ENCODE data around the gene PLD3.

The PLD3 gene

GRCh38 chr19:40421993-40422747, 73.7 kb downstream of the PLD3 start:
- Histone ChIP-seq H3K4me1 (peaks cover 3% of the 10 kb centered on the region; the same call in 1 of the 2 replicates), H3K27me3 (no peaks in the 10 kb centered on the region), H3K4me3 (ENCODE audit: low read depth, low read length) (no peak overlapping the region; the same call in 1 of the 2 replicates), H3K36me3 (no peaks in the 10 kb centered on the region; the same call in 1 of the 2 replicates), H3K9me3 (no peaks in the 10 kb centered on the region)
- no peak for TF ChIP-seq CTCF (IDR thresholded peaks at IDR 0.05; ENCODE audit: low read depth, low read length)
- no peak for DNase-seq

GRCh38 chr19:40422748-40423566, 74.5 kb downstream of the PLD3 start:
- Histone ChIP-seq H3K27me3 (no peaks in the 10 kb centered on the region), H3K4me1 (peaks cover 3% of the 10 kb centered on the region; the same call in 1 of the 2 replicates), H3K4me3 (ENCODE audit: low read depth, low read length) (no peak overlapping the region), H3K9me3 (no peaks in the 10 kb centered on the region), H3K36me3 (no peaks in the 10 kb centered on the region; the same call in 1 of the 2 replicates)
- DNase-seq, result no peak
- no peak for TF ChIP-seq CTCF (IDR thresholded peaks at IDR 0.05; ENCODE audit: low read depth, low read length)

GRCh38 chr19:40423938-40424337, 75.4 kb downstream of the PLD3 start:
- no peak for TF ChIP-seq CTCF (IDR thresholded peaks at IDR 0.05; ENCODE audit: low read depth, low read length)
- peaks cover 3% of the 10 kb centered on the region; the same call in 1 of the 2 replicates for H3K4me1 ChIP-seq
- DNase-seq, result no peak
- H3K36me3 ChIP-seq, result no peaks in the 10 kb centered on the region; the same call in 1 of the 2 replicates
- no peak overlapping the region for H3K4me3 ChIP-seq (ENCODE audit: low read depth, low read length)
- no peaks in the 10 kb centered on the region for H3K27me3 ChIP-seq
- H3K9me3 ChIP-seq, result no peaks in the 10 kb centered on the region

GRCh38 chr19:40424637-40425449, 76.3 kb downstream of the PLD3 start:
- no peak for TF ChIP-seq CTCF (IDR thresholded peaks at IDR 0.05; ENCODE audit: low read depth, low read length)
- Histone ChIP-seq H3K9me3 (no peaks in the 10 kb centered on the region), H3K36me3 (no peaks in the 10 kb centered on the region; the same call in 1 of the 2 replicates), H3K4me1 (peaks cover 3% of the 10 kb centered on the region; the same call in 1 of the 2 replicates), H3K27me3 (no peaks in the 10 kb centered on the region), H3K4me3 (ENCODE audit: low read depth, low read length) (peak overlapping the region; percentile 65)
- DNase-seq, result no peak

- Histone ChIP-seq H3K36me3 (no peaks in the 10 kb centered on the region; the same call in 1 of the 2 replicates), H3K4me1 (peaks cover 3% of the 10 kb centered on the region; the same call in 1 of the 2 replicates), H3K27me3 (no peaks in the 10 kb centered on the region), H3K4me3 (ENCODE audit: low read depth, low read length) (peak within 1 kb of the TSS; percentile 65), H3K9me3 (no peaks in the 10 kb centered on the region)
- TF ChIP-seq CTCF (IDR thresholded peaks at IDR 0.05; ENCODE audit: low read depth, low read length), result peak; percentile 63
- peak; percentile 100 for DNase-seq
These were observed 77.2 kb downstream of the PLD3 start, which contains the start of gene SERTAD1 for GRCh38 chr19:40425450-40426287. SERTAD1 (minus strand) TSS chr19:40425992; CDS start chr19:40423546, 2,446 bp downstream.

Data from BE2C (cell line).